GM18499 (cell line): ENCODE measurements around the gene IL17B.
"Not testable (repeated sequence)": the region's sequence is repeated elsewhere in the genome, so short reads cannot be mapped to it uniquely, and the experiment has no call there.

ENCODE experiments used
- ATAC-seq: cut with Tn5 transposase; IDR thresholded peaks from one replicate; pipeline ENCODE4 v1.9.1; 2021; ENCODE audit warnings: moderate number of reproducible peaks; ENCODE audit not compliant: insufficient read depth, unreplicated experiment

The IL17B gene

GRCh38 chr5:149403923-149404745, 25.0 kb upstream of the IL17B start:
- no peak for ATAC-seq

GRCh38 chr5:149402291-149402690, 23.2 kb upstream of the IL17B start:
- ATAC-seq = no peak

GRCh38 chr5:149401051-149401450, 22.0 kb upstream of the IL17B start:
- ATAC-seq = no peak

GRCh38 chr5:149400304-149400703, 21.2 kb upstream of the IL17B start:
- ATAC-seq = no peak

- ATAC-seq = no peak
These were observed 20.7 kb upstream of the IL17B start for GRCh38 chr5:149399775-149400174.

GRCh38 chr5:149398747-149399266, 19.7 kb upstream of the IL17B start:
- ATAC-seq = not testable (repeated sequence)

DNA sequence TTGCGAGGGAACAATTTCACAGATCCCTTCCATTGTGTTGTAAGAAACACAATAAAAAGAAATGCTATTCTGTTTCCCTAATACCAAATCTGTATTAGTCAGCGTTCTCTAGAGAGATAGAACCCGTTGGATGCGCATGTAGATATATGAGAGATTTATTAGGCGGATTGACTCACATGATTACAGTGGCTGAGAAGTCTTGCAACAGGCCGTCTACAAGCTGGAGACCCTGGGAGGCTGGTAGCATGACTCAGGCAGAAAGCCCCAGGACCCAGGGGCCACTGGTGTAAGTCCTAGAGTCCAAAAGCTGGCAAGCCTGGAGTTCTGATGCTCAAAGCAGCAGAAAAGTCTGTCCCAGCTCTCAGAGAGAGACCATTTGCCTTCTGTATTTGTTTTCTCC, 18.4 kb upstream of the IL17B start:
- ATAC-seq = no peak

GRCh38 chr5:149394996-149395395, 15.9 kb upstream of the IL17B start:
- not testable (repeated sequence) for ATAC-seq

GRCh38 chr5:149392718-149393117, 13.6 kb upstream of the IL17B start:
- no peak for ATAC-seq

GRCh38 chr5:149391524-149391923, 12.4 kb upstream of the IL17B start:
- no peak for ATAC-seq

- ATAC-seq = not testable (repeated sequence)
These were observed 12.0 kb upstream of the IL17B start for GRCh38 chr5:149391076-149391475.

GRCh38 chr5:149389552-149390495, 10.7 kb upstream of the IL17B start:
- no peak for ATAC-seq

DNA sequence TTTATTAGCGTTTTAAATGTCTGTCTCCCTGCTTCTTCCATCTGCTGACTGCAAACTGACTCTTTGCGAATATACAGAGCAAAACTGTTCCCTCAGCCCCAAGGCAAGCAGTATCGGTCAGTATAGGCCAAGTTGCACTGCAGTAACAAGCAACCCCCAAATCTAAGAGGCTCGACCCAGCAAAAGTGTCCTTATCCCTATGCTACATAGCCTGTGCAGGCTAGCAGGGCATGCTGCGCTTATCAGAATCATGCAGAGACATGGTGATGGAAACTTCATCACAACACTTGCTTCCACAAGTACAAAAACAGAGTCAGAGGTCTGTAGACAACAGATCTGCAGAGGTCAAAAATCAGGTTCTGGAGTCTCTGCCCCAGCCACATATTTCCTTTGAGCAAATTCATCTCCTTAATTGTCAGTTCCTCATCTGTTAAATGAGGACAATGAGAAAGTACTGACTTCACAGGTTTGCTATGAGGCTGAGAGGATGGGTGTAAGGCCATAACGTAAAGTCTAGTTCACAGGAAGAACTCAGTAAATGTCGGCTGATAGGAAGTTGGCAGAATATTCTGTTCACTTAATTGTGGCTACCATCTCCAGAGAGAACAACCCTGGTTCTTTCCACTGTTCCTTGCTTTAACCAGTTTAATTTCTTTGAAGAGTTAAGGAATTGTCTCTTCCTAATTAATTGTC, 9.6 kb upstream of the IL17B start:
- no peak for ATAC-seq

GRCh38 chr5:149387982-149388381, 8.9 kb upstream of the IL17B start:
- no peak for ATAC-seq

GRCh38 chr5:149387081-149387631, 8.1 kb upstream of the IL17B start:
- ATAC-seq = no peak

DNA sequence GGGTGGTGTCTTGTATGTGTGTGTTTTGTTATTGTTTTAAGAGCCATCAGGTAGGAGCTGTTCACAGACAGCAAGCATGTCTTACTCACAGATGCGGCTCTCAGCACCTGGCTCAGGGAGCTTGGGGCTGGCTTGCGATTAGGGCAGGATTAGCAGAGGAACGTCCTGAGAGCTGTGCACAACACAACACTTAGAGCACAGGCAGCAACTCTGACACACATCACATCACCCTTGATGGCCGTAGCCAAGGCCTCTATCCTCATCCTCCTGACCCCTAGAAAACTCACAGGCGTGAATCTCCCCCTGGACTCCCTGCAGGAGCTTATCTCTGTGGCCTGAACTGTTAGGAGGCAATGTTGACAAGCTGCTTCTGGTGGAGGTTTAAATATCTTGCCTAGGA, 7.1 kb upstream of the IL17B start:
- no peak for ATAC-seq

DNA sequence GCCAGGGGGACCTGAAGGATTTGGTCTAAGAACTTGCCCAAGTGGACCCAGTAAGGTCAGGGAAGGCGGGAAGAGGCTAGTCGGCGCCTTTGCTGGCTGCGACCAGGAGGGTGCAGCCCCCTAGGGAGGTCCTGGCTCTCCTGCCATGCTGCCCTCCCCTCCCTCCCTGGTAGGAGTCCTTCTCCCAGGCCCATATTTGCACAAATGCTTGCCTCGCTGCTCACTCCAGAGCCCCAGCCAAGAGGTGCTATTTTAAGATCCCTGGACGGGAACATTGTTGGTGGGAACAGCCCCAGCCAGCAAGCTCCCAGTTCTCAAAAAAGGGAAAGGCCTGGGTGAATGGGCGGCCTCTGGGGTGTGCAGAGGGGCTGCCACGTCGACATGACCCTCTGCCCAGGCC, 4.3 kb upstream of the IL17B start:
- no peak for ATAC-seq

GRCh38 chr5:149382517-149383220, 3.6 kb upstream of the IL17B start:
- ATAC-seq = no peak

- no peak for ATAC-seq
These were observed 2.9 kb upstream of the IL17B start for GRCh38 chr5:149381986-149382338.
